Hepatocyte (in vitro differentiated cells): Measurements from ENCODE around the gene AZIN2.

ENCODE experiments used
- CTCF ChIP-seq: fragments of 200-600 bp; sonication (generic); IDR thresholded peaks from 2 replicates; pipeline ENCODE4 v1.5.1; 2016; ENCODE audit warnings: antibody characterized with exemption, mild to moderate bottlenecking; ENCODE audit not compliant: poor library complexity
- EZH2 ChIP-seq: fragments of 200-600 bp; sonication (generic); IDR thresholded peaks from 2 replicates; pipeline ENCODE4 v1.6.1; 2016; ENCODE audit warnings: antibody characterized with exemption, mild to moderate bottlenecking, borderline replicate concordance

GRCh38 chr1:33151116-33151515, 70.2 kb downstream of the AZIN2 start:
- TF ChIP-seq EZH2 (no peak), CTCF (no peak)
